Mucosa of descending colon (tissue), 3 donors: ENCODE measurements around the gene EIF3B. TPM values are rescaled to one million over a fixed set of nuclear protein-coding genes. Genes with fewer than 3 reads are reported as not detected.

Experiments used
- ATAC-seq: fragments of 200-7000 bp; cut with Tn5 transposase; one replicate; pipeline ENCODE4 v1.9.1; 2020; ENCODE audit warnings: mild to moderate bottlenecking, moderate library complexity
- DNase-seq, 3 donors: peaks; one replicate each; pipeline ENCODE4 v3.0.0-alpha.2; 2020
- H3K36me3 ChIP-seq: fragments of 200-600 bp; one replicate; pipeline ENCODE4 v1.8.0; 2021; ENCODE audit warnings: low read depth, mild to moderate bottlenecking
- H3K4me1 ChIP-seq: fragments of 200-600 bp; one replicate; pipeline ENCODE4 v1.8.0; 2021; ENCODE audit warnings: low read depth, mild to moderate bottlenecking
- H3K4me3 ChIP-seq: fragments of 200-600 bp; one replicate; pipeline ENCODE4 v1.8.0; 2021; ENCODE audit warnings: mild to moderate bottlenecking
- H3K9me3 ChIP-seq: fragments of 200-600 bp; one replicate; pipeline ENCODE4 v1.8.0; 2021; ENCODE audit warnings: mild to moderate bottlenecking
- CTCF ChIP-seq: fragments of 200-600 bp; IDR thresholded peaks from one replicate; pipeline ENCODE4 v1.8.0; 2022; ENCODE audit warnings: antibody characterized with exemption, mild to moderate bottlenecking
- intact Hi-C, 2 donors: fragments of 100-400 bp; cut with DNase I in 1 of 2; cut with micrococcal nuclease in 1 of 2; formaldehyde crosslinking; loops; one replicate each; pipeline versions ENCODE4 v1.11.0 to v1.11.1; 2022; cut with DNase I, micrococcal nuclease
- total RNA-seq, 3 donors: library from RNA; stranded (reverse); fragmentation: NEBNext Ultra II Directional in 2 of 3; extraction: Animal tissue kit (Norgen Biotek cat#: 25700) in 2 of 3; gene quantifications; one replicate each; pipeline versions ENCODE4 v1.2.1 to v1.2.4, GENCODE V29; 2021 to 2023
- donor health status: DM: no; HTN: no; CAD: no; lungs with moderate emphysema.
- donor health status: DM: no; HTN: no; CAD: no.
- donor health status: DM: no; HTN: yes; CAD: no.

Gene EIF3B
- total RNA-seq, 3 donors from 2014 or later: 91.6 to 127 (median 110) TPM

- intact Hi-C loops: no loop called here
- DNase-seq (no peak), ATAC-seq (no peak)
- Histone ChIP-seq H3K4me1 (no peaks in the 10 kb centered on the region), H3K9me3 (no peaks in the 10 kb centered on the region), H3K4me3 (no peak overlapping the region), H3K36me3 (peaks cover 43% of the 10 kb centered on the region)
- TF ChIP-seq CTCF: no peak
Observed at GRCh38 chr7:2371329-2371728, 16.7 kb downstream of the EIF3B start.

- intact Hi-C loops: no loop called here
- TF ChIP-seq CTCF: no peak
- H3K4me1 ChIP-seq: no peaks in the 10 kb centered on the region
- ATAC-seq (no peak), DNase-seq (no peak)
- peaks cover 47% of the 10 kb centered on the region for H3K36me3 ChIP-seq
- no peak overlapping the region for H3K4me3 ChIP-seq
- no peaks in the 10 kb centered on the region for H3K9me3 ChIP-seq
Observed at GRCh38 chr7:2372724-2373123, 18.1 kb downstream of the EIF3B start.

GRCh38 chr7:2373124-2373556, 18.5 kb downstream of the EIF3B start:
- intact Hi-C loops: no loop called here
- Histone ChIP-seq H3K36me3 (peaks cover 43% of the 10 kb centered on the region), H3K9me3 (no peaks in the 10 kb centered on the region), H3K4me1 (no peaks in the 10 kb centered on the region), H3K4me3 (no peak overlapping the region)
- TF ChIP-seq CTCF: no peak
- DNase-seq (no peak), ATAC-seq (peak; percentile 22)

- DNase-seq (no peak), ATAC-seq (no peak)
- intact Hi-C loops: no loop called here
- H3K9me3 ChIP-seq: no peaks in the 10 kb centered on the region
- TF ChIP-seq CTCF: no peak
- H3K4me3 ChIP-seq: no peak overlapping the region
- H3K4me1 ChIP-seq: no peaks in the 10 kb centered on the region
- H3K36me3 ChIP-seq: peaks cover 38% of the 10 kb centered on the region
Observed at GRCh38 chr7:2373646-2374045, 19.0 kb downstream of the EIF3B start.

GRCh38 chr7:2374401-2374800, 19.8 kb downstream of the EIF3B start:
- Histone ChIP-seq H3K9me3 (no peaks in the 10 kb centered on the region), H3K4me1 (no peaks in the 10 kb centered on the region), H3K36me3 (peaks cover 35% of the 10 kb centered on the region), H3K4me3 (no peak overlapping the region)
- DNase-seq (no peak), ATAC-seq (no peak)
- intact Hi-C loops: no loop called here
- TF ChIP-seq CTCF: no peak
